BLaER1 treated with 17β-estradiol and CSF1 and Interleukin-3, amounts not matched to agents 10 nM and 100 nM (cell line): ENCODE data around the gene PPP3CA.
A peak's percentile ranks its signal among the peaks of the same experiment; 100 is the strongest.
"Not testable (repeated sequence)": the region's sequence is repeated elsewhere in the genome, so short reads cannot be mapped to it uniquely, and the experiment has no call there.

Experiments used
- H3K27ac ChIP-seq, 11 experiments: shearing (Covaris generic); formaldehyde crosslinking; 2 replicates each; pipeline ENCODE4 v1.8.1; 2022
- H3K27me3 ChIP-seq, 11 experiments: shearing (Covaris generic); formaldehyde crosslinking; 2 replicates each; pipeline ENCODE4 v1.8.1; 2022
- H3K36me3 ChIP-seq, 11 experiments: shearing (Covaris generic); formaldehyde crosslinking; 2 replicates each; pipeline ENCODE4 v1.8.1; 2022
- H3K4me1 ChIP-seq, 10 experiments: shearing (Covaris generic); formaldehyde crosslinking; 2 replicates each; pipeline ENCODE4 v1.8.1; 2022
- H3K4me2 ChIP-seq, 11 experiments: shearing (Covaris generic); formaldehyde crosslinking; 2 replicates each; pipeline ENCODE4 v1.8.1; 2022
- H3K4me3 ChIP-seq, 10 experiments: shearing (Covaris generic); formaldehyde crosslinking; 2 replicates each; pipeline ENCODE4 v1.8.1; 2022
- H3K9ac ChIP-seq, 11 experiments: shearing (Covaris generic); formaldehyde crosslinking; 2 replicates each; pipeline ENCODE4 v1.8.1; 2022
- H3K9me3 ChIP-seq, 11 experiments: shearing (Covaris generic); formaldehyde crosslinking; replicated peaks in 1 of 11; 2 replicates each; pipeline ENCODE4 v1.8.1; 2022
- H4K20me1 ChIP-seq, 11 experiments: shearing (Covaris generic); formaldehyde crosslinking; 2 replicates each; pipeline ENCODE4 v1.8.1; 2022
- Cebpa-rat ChIP-seq, 11 experiments: shearing (Covaris generic); IDR thresholded peaks; 2 replicates each; pipeline ENCODE4 v1.8.1; 2022

PPP3CA gene

GRCh38 chr4:101115887-101116286 lies 231.4 kb downstream of the PPP3CA start:
- peaks cover 0 to 9% (median 0%) of the 10 kb centered on the region in 11 experiments; a peak in 1 of 22 replicates for H3K36me3 ChIP-seq
- peaks cover 0 to 9% (median 0%) of the 10 kb centered on the region in 10 experiments; a peak in 2 of 20 replicates for H3K4me1 ChIP-seq
- peaks cover 0 to 38% (median 0%) of the 10 kb centered on the region in 11 experiments; a peak in 3 of 22 replicates for H4K20me1 ChIP-seq
- H3K27me3 ChIP-seq = no peaks in the 10 kb centered on the region
- TF ChIP-seq Cebpa-rat (IDR thresholded peaks at IDR 0.05) = no peak
- no peak overlapping the region for H3K9ac ChIP-seq
- H3K27ac ChIP-seq = no peak overlapping the region
- H3K4me3 ChIP-seq = no peak overlapping the region
- H3K4me2 ChIP-seq = no peak overlapping the region
- no peaks in the 10 kb centered on the region for H3K9me3 ChIP-seq

- H3K27me3 ChIP-seq = no peaks in the 10 kb centered on the region
- no peak overlapping the region for H3K9ac ChIP-seq
- H4K20me1 ChIP-seq = peaks cover 0 to 43% (median 0%) of the 10 kb centered on the region in 11 experiments; a peak in 3 of 22 replicates
- H3K4me1 ChIP-seq = peaks cover 0 to 9% (median 0%) of the 10 kb centered on the region in 10 experiments; a peak in 2 of 20 replicates
- no peaks in the 10 kb centered on the region for H3K9me3 ChIP-seq
- TF ChIP-seq Cebpa-rat (IDR thresholded peaks at IDR 0.05) = no peak
- H3K4me2 ChIP-seq = no peak overlapping the region
- H3K4me3 ChIP-seq = no peak overlapping the region
- H3K27ac ChIP-seq = no peak overlapping the region
- H3K36me3 ChIP-seq = peaks cover 0 to 9% (median 0%) of the 10 kb centered on the region in 11 experiments; a peak in 1 of 22 replicates
Observed at GRCh38 chr4:101114936-101115372, 232.4 kb downstream of the PPP3CA start.

DNA sequence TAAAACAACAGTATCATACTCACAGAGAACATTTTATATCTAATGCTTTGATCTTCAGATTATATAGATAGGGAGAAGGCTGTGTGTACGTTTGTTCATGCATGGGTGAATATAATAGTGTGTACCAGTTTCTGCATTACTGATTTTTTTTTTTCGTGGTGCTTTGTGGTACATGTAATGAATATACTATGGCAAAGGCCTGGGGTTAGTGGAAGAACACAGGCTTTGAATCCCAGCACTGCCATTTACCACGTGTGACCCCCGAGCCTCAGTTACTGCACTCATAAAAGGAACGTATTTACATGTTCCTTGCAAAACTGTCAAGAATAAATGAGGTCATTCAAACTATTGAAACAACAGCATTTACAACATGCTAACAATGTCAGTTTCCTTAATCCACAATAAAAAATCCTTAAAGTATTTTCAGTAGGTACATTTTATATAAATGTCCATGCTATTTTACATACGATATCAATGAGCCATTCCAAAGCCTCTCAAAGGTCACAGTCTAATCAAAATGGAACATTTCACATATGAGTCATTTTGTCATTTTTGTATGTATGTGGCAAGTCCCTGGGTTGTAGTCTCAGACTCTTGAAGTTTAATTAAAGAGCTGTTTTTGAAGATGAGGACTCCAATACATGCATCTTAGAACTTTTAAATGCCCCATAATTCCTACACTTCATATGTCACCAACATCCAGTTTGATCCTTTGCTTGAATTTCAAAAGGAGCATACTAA lies 242.8 kb downstream of the PPP3CA start:
- Histone ChIP-seq H3K9ac (peak overlapping the region; percentile 51 to 79 (median 74); a peak in 18 of 22 replicates), H3K4me2 (peak overlapping the region; percentile 56 to 87 (median 69))

GRCh38 chr4:101103381-101104142 lies 243.8 kb downstream of the PPP3CA start:
- Histone ChIP-seq H3K9ac (peak overlapping the region; percentile 51 to 82 (median 76); a peak in 21 of 22 replicates), H3K27me3 (no peaks in the 10 kb centered on the region), H3K27ac (peak overlapping the region; percentile 51 to 92 (median 87); a peak in 21 of 22 replicates), H3K36me3 (peaks cover 9 to 36% (median 24%) of the 10 kb centered on the region in 11 experiments; a peak in 18 of 22 replicates), H3K9me3 (no peaks in the 10 kb centered on the region), H3K4me1 (peaks cover 37 to 46% (median 41%) of the 10 kb centered on the region in 10 experiments), H4K20me1 (peaks cover 0 to 14% (median 0%) of the 10 kb centered on the region in 11 experiments; a peak in 3 of 22 replicates), H3K4me3 (peak overlapping the region in 1 of 10 experiments; percentile 22; a peak in 1 of 20 replicates), H3K4me2 (peak overlapping the region; percentile 56 to 87 (median 69))
- TF ChIP-seq Cebpa-rat (IDR thresholded peaks at IDR 0.05) = peak in 7 of 11 experiments; percentile 7 to 95 (median 81); a peak in 15 of 22 replicates

More for the DNA sequence above, 242.8 kb downstream of the PPP3CA start:
- Histone ChIP-seq H4K20me1 (peaks cover 0 to 14% (median 0%) of the 10 kb centered on the region in 11 experiments; a peak in 3 of 22 replicates), H3K9me3 (no peaks in the 10 kb centered on the region), H3K4me1 (peaks cover 37 to 46% (median 41%) of the 10 kb centered on the region in 10 experiments), H3K27me3 (no peaks in the 10 kb centered on the region), H3K36me3 (peaks cover 12 to 33% (median 21%) of the 10 kb centered on the region in 11 experiments; a peak in 19 of 22 replicates), H3K27ac (peak overlapping the region; percentile 51 to 92 (median 87); a peak in 21 of 22 replicates), H3K4me3 (peak overlapping the region in 1 of 10 experiments; percentile 22; a peak in 1 of 20 replicates)
- TF ChIP-seq Cebpa-rat (IDR thresholded peaks at IDR 0.05) = no peak

DNA sequence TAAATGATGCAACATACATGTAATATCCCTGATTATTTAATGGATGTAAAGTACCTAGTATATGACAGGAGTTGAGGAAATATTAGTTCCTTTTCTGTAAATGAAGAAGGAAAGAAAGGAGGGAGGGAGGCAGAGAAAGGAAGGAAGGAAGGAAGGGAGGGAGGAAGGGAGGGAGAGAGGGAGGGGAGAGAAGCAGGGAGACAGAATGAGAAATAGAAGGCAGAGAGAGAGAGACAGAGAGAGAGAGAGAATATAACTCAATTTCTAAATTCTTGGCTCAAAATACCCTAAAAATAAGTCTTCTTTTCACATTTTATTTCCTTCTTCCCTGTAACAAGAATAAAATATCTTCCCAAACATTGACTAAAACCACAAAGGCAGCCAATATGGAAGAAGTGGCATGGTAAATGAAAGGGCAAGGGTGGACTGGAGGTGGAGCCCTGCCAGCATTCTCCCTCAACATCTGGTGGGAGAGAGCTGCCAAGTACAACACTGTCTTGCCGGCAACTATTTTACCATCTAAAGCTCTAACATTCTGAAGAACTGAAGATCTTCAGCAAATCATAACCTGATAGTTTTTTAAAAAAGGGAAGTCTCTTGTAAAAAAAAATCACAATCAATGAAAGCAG lies 245.1 kb downstream of the PPP3CA start:
- no peak for TF ChIP-seq Cebpa-rat (IDR thresholded peaks at IDR 0.05)
- H3K4me2 ChIP-seq = peak overlapping the region; percentile 56 to 87 (median 65); a peak in 21 of 22 replicates
- H3K27ac ChIP-seq = peak overlapping the region; percentile 3 to 92 (median 87); a peak in 19 of 22 replicates

GRCh38 chr4:101101072-101101471 lies 246.3 kb downstream of the PPP3CA start:
- TF ChIP-seq Cebpa-rat (IDR thresholded peaks at IDR 0.05) = no peak
- H3K4me2 ChIP-seq = no peak overlapping the region
- H4K20me1 ChIP-seq = peaks cover 0 to 14% (median 0%) of the 10 kb centered on the region in 11 experiments; a peak in 3 of 22 replicates
- H3K36me3 ChIP-seq = peaks cover 0 to 29% (median 11%) of the 10 kb centered on the region in 11 experiments; a peak in 16 of 22 replicates
- no peak overlapping the region for H3K9ac ChIP-seq
- no peaks in the 10 kb centered on the region for H3K27me3 ChIP-seq
- peaks cover 37 to 46% (median 41%) of the 10 kb centered on the region in 10 experiments for H3K4me1 ChIP-seq
- no peaks in the 10 kb centered on the region for H3K9me3 ChIP-seq
- H3K27ac ChIP-seq = 0 out of 22 replicates have a peak overlapping the region, but pooled peaks of 1 of the 11 experiments have one; percentile 89
- no peak overlapping the region for H3K4me3 ChIP-seq

More for the DNA sequence above, 245.1 kb downstream of the PPP3CA start:
- Histone ChIP-seq H3K36me3 (peaks cover 6 to 35% (median 19%) of the 10 kb centered on the region in 11 experiments; a peak in 18 of 22 replicates), H3K9me3 (no peaks in the 10 kb centered on the region), H3K4me1 (peaks cover 37 to 46% (median 41%) of the 10 kb centered on the region in 10 experiments), H3K9ac (peak overlapping the region in 8 of 11 experiments; percentile 34 to 82 (median 76); a peak in 11 of 22 replicates), H3K4me3 (no peak overlapping the region), H3K27me3 (no peaks in the 10 kb centered on the region), H4K20me1 (peaks cover 0 to 14% (median 0%) of the 10 kb centered on the region in 11 experiments; a peak in 3 of 22 replicates)

DNA sequence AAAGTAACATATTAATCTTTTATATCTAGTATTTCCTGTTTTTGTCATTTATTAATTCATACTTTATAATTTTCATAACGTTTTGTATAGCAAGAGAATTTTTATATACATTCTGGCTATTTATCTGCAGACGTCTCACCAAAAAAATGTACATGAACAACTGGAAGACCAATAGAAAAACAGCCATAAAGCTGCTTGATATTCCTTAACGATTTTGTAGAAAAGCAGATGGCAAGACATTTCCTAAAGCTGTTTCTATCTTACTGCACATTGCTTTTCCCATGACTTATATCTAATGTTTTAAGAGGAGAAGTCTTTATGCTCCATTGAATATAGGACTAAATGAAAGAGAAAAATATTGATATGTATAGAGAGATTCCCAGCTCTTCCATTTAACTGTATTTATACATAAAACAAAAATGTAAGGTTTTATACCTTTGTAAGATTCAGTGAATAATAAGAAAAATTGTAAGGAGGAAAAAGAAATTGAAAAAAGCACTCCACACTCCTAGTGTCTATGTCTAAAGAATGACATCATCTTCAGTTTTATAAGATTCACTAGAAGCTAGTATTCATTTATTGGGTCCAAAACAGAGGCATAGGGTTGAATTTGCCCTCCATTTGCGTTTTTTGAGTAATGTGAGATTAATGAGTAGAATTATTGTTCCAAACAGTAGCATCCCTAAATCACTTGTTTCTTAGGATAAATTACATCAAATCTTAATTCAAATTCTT lies 248.5 kb downstream of the PPP3CA start:
- Histone ChIP-seq H3K36me3 (peaks cover 0 to 33% (median 12%) of the 10 kb centered on the region in 11 experiments; a peak in 18 of 22 replicates), H3K4me2 (no peak overlapping the region), H4K20me1 (peaks cover 0 to 10% (median 0%) of the 10 kb centered on the region in 11 experiments; a peak in 4 of 22 replicates), H3K4me1 (peaks cover 22 to 29% (median 24%) of the 10 kb centered on the region in 10 experiments), H3K9me3 (no peaks in the 10 kb centered on the region), H3K27me3 (no peaks in the 10 kb centered on the region), H3K27ac (no peak overlapping the region), H3K9ac (no peak overlapping the region), H3K4me3 (no peak overlapping the region)
- no peak for TF ChIP-seq Cebpa-rat (IDR thresholded peaks at IDR 0.05)

DNA sequence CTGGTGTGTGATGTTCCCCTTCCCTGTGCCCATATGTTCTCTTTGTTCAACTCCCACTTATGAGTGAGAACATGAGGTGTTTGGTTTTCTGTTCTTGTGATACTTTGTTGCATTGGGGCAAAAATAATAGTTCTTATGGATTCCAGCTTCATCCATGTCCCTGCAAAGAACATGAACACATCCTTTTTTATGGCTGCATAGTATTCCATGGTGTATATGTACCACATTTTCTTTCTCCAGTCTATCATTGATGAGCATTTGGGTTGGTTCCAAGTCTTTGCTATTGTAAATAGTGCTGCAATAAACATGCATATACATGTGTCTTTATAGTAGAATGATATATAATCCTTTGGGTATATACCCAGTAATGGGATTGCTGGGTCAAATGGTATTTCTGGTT lies 254.7 kb downstream of the PPP3CA start:
- not testable (repeated sequence) for H4K20me1 ChIP-seq, H3K4me2 ChIP-seq, H3K4me3 ChIP-seq, H3K4me1 ChIP-seq, H3K27ac ChIP-seq, H3K27me3 ChIP-seq, H3K9me3 ChIP-seq, H3K9ac ChIP-seq
- peaks cover 11 to 45% (median 17%) of the 10 kb centered on the region in 11 experiments; a peak in 18 of 22 replicates for H3K36me3 ChIP-seq
